Measurements from ENCODE around the gene GIMAP5.

The GIMAP5 gene

GRCh38 chr7:150737265-150738055, at the start of gene GIMAP5:
Gene GIMAP5, plus strand, starts transcription at chr7:150737418. Its CDS starts 3,467 bp downstream, at chr7:150740885.
- no peak for DNase-seq

GRCh38 chr7:150688630-150689029, 48.6 kb upstream of the GIMAP5 start:
- DNase-seq, result no peak

GRCh38 chr7:150695654-150696053, 41.6 kb upstream of the GIMAP5 start:
- DNase-seq, result no peak

GRCh38 chr7:150703209-150703608, 34.0 kb upstream of the GIMAP5 start:
- DNase-seq, result no peak

- DNase-seq, result no peak
Observed at GRCh38 chr7:150715293-150715692, 21.9 kb upstream of the GIMAP5 start.

GRCh38 chr7:150715738-150716137, 21.5 kb upstream of the GIMAP5 start:
- no peak for DNase-seq

GRCh38 chr7:150716368-150716767, 20.9 kb upstream of the GIMAP5 start, which contains the start of gene GIMAP1:
Gene GIMAP1, plus strand, starts transcription at chr7:150716613. Its CDS starts 2,435 bp downstream, at chr7:150719048.
- no peak for DNase-seq

GRCh38 chr7:150716939-150717338, 20.3 kb upstream of the GIMAP5 start:
- no peak for DNase-seq

GRCh38 chr7:150717814-150718420, 19.3 kb upstream of the GIMAP5 start:
- peak; percentile 6 for DNase-seq

- DNase-seq, result no peak
Observed at GRCh38 chr7:150719436-150719835, 17.8 kb upstream of the GIMAP5 start.

GRCh38 chr7:150719960-150720891, 17.0 kb upstream of the GIMAP5 start:
- DNase-seq, result no peak

GRCh38 chr7:150721970-150722373, 15.2 kb upstream of the GIMAP5 start:
- no peak for DNase-seq

GRCh38 chr7:150722431-150722931, 14.7 kb upstream of the GIMAP5 start:
- no peak for DNase-seq

- DNase-seq, result no peak
Observed at GRCh38 chr7:150723467-150723866, 13.8 kb upstream of the GIMAP5 start.

- DNase-seq, result no peak
Observed at GRCh38 chr7:150727381-150727780, 9.8 kb upstream of the GIMAP5 start.

GRCh38 chr7:150728011-150728410, 9.2 kb upstream of the GIMAP5 start:
- DNase-seq, result no peak

- DNase-seq, result no peak
Observed at GRCh38 chr7:150728609-150729008, 8.6 kb upstream of the GIMAP5 start.

- no peak for DNase-seq
Observed at GRCh38 chr7:150731916-150732315, 5.3 kb upstream of the GIMAP5 start.

GRCh38 chr7:150732786-150733481, 4.3 kb upstream of the GIMAP5 start:
- no peak for DNase-seq

GRCh38 chr7:150733482-150734095, 3.6 kb upstream of the GIMAP5 start:
- DNase-seq, result no peak

- DNase-seq, result no peak
Observed at GRCh38 chr7:150734254-150734653, 3.0 kb upstream of the GIMAP5 start.

Data from eye (tissue), 1 donor.